Measurements from ENCODE around the gene APOBEC3H.

The APOBEC3H gene

DNA sequence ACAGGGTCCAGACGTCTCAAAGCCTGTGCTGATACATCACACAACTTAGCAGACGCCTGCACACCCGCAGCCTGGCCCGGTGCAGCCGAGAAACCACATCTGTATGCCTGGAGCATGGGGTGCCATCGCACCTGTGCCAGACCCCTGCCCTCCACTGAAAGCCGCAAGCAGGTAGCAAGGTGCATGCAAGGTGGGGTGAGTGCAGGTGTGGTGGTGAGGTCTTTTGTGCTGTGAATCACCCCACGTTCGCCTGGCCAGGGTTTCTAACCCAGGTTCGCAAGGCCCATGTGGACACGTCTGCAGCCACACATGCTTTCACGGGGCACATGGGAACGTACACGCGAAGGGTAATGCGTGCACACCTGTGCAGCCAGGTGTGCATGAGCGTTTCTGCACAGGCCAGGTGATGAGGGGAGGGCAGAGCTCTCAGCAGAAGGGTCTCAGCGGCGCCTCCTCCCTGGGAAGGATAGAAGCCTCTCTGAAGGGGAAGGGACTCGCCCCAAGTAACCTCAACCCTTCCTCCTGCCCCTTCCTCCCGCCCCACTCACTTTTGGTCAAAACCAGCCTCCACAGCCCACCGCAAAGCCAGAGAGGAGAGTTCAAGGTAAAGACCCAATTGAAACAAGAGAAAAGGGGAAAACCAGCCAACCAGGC lies 36.0 kb downstream of the APOBEC3H start:
- in situ Hi-C loops (cut with HindIII; ENCODE audit: low sequenced_read_pairs): no loop called here

DNA sequence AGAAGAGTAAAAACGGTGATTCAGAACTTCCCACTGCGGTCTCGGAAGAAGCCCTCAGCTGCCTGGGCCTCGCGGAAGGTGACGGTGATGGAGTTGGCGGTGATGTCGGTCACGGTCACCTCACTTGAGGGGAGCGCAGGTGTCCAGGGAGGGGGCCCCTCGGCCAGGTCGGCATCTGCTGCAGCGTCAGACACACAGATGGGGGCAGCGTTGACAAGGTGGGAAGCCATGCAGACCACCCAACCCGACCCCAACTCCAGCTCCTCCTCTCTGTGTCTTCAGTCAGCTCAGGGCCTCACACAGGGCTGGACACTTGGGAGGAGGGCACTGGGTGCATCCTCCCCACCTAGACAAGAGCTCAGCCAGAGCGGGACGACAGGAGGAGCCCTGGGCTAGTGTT lies 36.8 kb downstream of the APOBEC3H start:
- in situ Hi-C loops (cut with HindIII; ENCODE audit: low sequenced_read_pairs): no loop called here

DNA sequence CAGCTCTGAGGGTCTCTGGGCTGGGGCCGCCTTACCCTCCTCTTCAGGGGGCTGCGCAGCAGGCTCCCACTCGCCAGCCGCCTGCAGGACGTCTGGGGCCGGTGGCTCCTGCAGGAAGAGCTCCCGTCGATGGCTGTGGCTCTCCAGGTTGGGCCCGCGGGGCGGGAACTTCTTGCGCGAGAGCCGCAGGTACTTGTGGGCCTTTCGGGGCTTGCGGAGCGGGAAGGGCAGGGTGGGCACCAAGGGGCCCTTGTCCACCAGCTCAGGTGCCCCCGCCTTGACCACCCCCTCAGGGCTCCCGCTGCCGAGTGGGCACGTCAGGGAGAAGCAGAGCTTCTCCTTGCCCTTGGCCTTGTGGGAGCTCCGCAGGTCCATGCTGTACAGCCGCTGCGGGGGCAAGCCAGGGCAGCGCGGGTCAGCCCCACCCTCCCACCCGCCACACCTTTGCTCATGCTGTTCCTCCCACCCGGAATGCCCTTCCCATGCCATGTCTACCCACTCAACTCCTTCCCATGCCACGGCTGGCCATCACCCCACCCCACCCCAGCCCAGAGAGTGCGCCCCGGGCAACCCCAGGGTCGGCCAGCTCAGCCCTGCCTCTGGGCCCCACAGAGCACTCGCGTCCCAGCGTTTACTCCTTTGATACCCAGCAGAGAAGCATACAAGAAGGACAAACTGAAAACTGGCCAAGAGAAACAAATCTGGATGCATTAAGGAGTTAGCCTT lies 37.5 kb downstream of the APOBEC3H start:
- in situ Hi-C loops (cut with HindIII; ENCODE audit: low sequenced_read_pairs): no loop called here

DNA sequence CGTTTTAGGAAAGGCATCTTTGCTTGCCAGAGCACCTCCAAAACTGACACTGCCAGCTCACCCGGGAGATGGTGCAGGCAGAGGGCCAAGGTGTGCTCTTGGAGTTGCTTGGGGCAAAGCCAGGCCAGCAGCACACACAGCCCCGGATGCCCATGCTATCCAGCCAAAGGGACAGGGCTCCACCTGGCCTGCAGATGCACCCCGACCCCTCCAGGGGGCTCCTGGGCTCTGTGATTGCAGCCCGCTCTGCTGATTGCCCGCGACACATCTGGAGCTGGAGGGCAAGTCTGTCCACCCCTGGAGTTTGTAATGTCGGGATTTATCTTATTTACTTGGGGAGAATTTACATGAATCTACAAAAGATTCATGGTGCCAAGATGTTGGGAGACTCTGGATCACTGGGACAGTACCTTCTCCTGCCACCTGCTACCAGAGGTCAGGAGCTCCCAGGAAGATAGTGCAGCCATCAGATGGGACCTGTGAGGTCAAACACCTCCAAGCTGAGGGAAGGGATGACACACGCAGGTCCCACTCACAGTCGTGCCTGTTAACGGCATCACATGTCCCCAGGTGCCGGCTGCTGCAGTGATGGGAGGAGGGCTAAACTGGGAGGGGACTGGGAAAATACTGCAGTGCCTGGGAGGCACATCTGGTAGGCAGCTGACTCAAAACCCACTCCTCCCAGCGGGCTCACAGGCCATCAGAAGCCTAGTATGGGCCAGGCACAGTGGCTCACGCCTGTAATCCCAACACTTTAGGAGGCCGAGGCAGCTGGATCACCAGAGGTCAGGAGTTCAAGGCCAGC lies 38.2 kb downstream of the APOBEC3H start:
- in situ Hi-C loops (cut with HindIII; ENCODE audit: low sequenced_read_pairs): no loop called here

DNA sequence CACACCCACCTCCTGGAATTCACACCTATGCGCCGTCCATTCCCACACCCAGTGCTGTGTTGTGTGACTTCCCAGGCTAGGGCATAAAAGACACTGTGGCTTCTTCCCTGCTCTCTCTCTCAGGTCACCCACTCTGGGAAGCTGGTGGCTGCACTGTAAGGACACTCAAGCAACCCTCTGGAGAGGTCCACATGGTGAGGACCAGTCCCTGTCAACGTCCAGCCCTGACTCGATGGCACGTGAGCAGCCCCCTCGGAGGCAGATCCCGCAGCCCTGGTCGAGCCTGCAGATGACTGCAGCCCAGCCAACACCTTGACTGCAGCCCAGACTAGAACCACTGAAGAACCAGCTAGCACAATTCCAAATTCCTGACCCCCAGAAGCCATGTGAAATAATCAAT lies 39.3 kb downstream of the APOBEC3H start:
- in situ Hi-C loops (cut with HindIII; ENCODE audit: low sequenced_read_pairs): no loop called here

DNA sequence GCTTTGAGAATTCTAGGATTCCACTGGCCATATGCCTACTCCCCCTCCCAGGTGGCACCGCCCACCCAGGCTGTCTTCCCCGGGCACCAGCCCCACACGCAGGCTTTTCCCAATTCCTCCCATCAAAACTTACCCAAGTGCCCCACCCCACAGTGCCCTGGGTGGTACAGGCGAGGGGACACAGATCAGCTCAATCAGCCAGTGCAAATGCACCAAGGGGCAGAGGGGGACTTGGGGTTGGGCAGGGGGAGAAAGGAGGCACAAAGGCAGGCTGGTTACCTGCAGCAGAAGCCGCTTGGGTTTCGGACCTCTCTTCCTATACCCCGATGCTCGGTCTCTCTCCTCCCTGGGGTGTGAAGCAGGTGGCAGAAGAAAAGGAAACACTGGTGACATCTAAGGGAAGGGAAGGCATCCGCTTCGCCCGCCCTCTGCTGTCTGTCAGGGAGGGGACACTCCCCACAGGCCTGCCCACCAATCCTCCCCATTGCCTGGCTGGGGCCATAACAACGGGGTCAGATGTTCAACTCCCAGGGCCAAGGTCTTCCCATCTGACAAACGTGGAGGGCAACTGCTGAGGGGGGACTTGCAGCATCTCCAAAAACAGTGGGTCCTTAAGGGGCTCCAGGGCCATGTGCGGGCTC lies 41.4 kb downstream of the APOBEC3H start:
- in situ Hi-C loops (cut with HindIII; ENCODE audit: low sequenced_read_pairs): no loop called here

DNA sequence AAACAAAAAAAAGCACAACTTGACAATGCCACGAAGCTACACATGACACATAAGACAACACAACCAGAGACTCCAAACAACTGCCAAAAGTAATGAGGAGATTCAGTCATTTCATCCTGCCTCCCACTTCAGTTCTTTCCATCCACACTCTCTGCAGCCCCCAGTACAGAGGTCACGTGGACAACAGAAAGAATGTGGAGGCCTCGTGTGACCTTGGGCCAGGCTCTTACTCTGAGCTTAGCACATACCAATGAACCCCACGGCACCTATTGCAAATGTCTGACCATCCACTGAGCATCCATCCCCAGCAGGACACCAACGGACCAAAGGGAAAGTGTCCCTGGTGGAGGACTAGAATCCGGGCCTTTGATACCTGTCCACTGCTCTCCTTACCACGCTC lies 42.9 kb downstream of the APOBEC3H start:
- in situ Hi-C loops (cut with HindIII; ENCODE audit: low sequenced_read_pairs): no loop called here

DNA sequence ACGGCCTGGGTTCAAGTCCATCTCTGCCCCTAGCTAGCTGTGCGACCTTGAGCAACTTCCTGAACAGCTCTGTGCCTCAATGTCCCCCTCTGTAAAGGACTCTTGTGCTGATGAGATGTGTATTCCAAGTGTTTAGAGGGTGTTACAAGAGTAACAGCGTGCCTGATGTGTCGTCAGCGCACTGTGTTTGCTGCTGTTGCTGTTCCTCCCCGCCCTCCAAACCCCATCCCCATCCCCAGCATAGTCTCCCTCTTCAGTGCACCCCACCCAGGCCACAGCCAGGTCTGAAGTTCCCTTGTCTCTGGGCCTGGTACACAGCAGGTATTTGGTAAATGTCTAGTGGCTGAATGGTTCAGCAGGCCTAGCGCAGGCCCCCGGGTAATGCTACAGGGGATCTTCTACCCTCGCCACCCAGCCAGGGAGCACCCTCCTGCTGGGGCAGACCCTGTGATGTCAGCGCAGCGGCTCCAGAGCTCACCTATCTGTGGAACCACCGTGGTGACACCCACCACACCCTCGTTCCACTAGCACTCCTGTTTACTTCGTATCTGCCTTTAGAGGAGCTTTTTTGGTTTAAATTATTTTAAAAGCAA lies 45.1 kb downstream of the APOBEC3H start:
- in situ Hi-C loops (cut with HindIII; ENCODE audit: low sequenced_read_pairs): no loop called here

DNA sequence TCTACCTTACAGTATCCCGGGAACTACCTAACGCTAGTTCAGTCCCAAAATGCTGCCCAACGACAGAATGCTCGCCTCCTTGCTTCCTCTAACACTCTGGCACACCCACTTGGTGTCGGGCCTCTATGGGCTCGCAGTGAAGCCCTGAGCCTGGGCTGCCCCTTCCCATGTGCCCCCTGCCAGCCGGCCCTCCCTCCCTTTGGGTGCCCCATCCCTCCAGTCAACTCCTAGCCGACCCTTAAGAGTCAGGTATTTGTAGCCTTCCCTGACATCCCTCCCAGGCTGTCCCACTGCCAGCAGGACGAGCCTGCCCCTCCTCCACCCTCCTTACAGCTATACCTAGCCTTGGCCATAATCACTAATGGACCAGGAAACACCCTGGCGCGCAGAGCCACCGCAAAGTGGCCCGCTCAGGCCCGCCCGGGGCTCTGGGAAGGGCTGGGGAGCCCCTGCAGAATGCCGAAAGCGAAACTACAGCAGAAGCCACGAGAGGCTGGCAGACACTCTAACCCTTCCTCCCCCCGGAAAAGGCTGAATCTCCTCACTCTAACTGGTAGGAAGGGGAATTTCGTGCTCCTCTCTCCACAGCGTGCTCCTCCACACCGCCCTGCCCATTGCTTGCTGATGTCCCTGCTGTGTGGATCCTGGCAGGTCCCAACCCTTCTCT lies 47.2 kb downstream of the APOBEC3H start:
- in situ Hi-C loops (cut with HindIII; ENCODE audit: low sequenced_read_pairs): no loop called here

DNA sequence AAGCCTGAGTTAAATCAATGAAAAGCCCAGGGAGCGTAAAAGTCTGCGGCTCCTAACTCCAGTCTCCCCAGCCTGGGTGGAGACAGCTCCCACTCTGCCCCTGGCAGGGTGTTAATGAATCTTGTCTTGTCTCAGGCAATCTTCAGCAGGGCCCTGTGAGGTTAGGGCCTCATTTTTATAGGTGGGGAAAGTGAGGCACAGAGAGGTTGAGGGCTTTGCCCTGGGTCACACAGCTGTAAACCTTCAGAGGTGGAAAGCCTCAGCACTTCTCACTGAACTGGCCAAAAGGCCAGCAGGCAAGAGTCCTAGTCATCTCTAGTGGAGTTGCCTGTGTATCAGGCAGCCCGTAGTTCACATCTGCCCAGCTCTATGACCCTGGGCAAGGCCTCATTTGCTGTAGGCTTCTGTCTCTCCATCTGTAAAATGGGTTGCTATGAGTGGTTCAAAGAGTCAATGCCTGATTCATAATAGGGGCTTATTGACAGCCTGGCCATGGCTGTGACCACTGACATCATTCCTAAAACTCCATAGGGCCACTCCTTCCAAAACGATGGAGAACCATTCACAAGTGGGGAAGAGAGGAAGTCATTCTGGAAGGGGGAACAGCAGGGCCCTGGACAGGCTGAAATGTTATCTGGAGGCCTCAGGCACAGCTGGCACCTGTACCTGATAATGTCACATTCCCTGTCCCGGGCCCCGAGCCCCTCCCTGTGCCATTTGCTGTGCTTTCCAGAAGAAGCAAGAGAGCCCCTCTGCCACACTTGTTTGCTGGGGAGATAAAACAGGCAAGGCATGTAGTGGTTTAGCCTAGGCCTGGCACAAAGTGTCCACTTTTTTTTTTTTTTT lies 49.4 kb downstream of the APOBEC3H start:
- in situ Hi-C loops (cut with HindIII; ENCODE audit: low sequenced_read_pairs): no loop called here

DNA sequence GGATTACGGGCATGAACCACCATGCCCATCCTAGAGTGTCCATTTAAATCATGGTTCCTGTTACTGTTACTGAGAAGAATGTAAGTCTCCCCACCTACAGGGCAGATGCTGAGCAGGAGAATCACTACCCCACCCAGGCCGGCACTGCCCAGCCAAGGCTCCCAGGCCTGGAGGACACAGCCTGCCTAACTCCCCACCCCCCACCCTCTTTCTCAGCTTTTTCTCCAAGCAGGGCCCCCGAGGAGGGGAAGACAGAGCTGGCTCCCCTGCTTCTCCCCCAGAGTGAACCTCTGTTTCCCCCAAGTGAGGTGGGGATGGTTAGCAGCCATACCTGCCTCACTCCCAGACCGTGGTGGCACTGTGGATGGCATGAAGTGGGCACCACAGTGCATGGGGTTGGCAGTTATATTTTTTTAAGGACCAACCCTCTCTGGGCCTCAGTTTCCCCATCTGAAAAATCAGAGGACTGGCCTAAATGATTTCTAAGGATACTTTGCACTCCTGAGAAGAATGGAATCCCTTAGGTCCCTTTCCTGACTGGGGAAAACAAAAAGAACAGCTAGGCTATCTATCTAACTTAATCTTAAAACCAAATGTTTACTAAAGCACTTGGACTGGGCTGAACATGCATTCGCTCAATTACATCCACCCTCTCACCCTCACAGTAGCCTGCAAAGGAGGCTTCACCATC lies 50.4 kb downstream of the APOBEC3H start:
- in situ Hi-C loops (cut with HindIII; ENCODE audit: low sequenced_read_pairs): no loop called here

DNA sequence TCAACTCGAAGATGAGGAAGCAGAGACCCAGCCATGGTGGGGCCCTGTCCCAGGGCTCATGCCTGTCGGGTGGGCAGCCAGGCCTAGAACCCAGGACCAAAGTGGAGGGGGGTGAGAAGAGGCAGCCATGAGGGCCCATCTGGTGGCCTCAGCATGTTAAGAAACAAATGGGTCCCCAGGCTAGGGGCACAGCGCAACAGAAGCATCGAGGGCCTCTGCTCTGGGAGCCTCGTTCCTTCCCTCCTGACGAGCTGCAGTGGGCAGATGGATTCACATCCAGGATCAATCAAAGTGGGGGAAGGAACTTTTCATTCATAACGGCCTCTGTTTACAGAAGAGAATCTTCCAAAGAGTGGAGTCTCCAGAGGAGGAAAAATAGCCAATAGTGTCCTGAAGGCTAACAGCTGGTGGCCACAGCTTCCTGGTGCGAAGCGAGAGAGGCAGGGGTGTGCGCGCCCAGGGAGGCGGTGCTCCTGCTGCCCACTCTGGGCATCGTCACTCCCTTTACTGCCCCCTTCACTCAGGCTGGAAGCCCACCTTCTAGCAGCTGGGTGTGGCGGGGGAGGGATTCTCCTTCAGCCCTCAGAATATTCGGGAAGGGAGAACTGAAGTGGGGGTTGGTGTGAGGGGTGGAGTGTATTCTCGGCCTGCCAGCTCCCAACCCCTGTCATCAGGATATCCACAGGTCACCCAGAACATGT lies 51.1 kb downstream of the APOBEC3H start:
- in situ Hi-C loops (cut with HindIII; ENCODE audit: low sequenced_read_pairs): no loop called here

DNA sequence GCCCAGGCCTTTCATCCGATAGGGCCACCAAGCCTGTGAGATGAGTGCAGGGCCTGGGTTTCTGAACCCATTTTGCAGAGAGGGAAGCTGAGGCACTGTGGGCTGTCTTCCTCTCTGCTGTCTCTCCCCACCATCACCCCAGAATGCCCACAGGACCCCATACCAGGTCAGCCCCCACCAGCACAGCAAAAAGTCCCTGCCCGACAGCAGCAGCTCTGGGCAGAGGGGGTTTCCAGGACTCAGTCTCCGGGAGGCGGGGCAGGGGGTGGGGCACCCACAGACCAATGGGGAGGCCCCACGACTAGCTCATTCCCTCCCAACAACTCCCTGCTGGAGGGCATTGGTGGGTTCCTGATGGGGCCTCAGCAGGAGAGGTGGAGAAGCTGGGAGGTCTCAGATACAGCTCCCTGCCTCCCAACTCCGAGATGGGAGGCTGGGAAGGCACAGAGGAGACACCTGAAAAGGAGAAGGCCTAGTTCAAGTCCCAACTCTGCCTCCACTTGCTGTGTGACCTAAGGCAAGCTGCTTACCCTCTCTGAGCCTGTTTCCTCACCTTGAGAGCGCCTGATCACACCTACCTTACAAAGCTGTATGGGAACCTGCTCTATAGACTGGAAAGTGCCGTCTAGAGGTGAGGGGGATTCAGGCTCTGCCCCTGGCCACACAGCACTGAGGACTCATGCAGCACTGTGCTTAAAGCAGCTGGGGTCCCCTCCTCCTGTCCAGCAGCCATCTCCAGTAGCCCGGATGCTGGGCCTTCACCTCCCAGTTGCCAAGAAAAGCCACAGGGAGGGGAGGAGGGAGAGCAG lies 51.9 kb downstream of the APOBEC3H start:
- in situ Hi-C loops (cut with HindIII; ENCODE audit: low sequenced_read_pairs): no loop called here

DNA sequence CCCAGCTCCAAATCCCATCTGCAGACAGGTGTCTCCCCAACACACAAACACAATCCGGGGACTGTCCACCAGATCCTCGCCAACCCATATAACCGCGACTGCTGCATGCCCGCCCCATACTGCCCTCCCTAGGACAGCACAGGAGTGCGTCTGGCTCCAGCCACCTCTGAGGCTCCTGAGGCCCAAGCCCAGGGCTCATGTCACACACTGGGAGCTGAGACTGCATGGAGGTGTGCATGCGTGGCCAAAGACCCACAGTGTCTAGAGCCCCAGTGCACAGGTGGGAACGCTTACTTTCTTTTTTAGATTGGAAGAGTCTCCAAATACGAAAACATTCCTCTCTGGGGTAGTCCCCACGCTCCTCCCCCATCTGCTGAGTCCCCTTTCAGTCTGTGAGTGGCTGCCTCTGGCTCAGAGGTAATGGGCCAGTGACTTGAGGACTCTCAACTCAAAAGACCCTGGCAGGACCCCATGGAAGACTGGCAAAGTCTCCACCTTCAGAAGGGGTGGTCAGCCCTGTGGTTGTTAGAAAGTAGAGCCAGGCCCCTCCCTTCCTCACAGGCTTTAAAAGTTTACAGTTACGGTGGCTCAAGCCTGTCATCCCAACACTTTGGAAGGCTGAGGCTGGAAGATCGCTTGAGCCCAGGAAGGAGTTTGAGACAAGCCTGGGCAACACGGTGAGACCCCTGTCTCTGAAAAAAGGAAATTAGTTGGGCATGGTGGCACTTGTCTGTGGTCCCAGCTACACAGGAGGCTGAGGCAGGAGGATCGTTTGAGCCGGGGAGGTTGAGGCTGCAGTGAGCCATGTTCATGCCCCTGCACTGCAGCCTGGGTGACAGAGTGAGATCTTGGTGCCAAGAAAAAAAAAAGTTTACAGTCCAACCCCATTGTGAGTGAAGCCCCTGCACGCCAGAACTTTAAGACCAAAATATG lies 53.1 kb downstream of the APOBEC3H start:
- in situ Hi-C loops (cut with HindIII; ENCODE audit: low sequenced_read_pairs): no loop called here

DNA sequence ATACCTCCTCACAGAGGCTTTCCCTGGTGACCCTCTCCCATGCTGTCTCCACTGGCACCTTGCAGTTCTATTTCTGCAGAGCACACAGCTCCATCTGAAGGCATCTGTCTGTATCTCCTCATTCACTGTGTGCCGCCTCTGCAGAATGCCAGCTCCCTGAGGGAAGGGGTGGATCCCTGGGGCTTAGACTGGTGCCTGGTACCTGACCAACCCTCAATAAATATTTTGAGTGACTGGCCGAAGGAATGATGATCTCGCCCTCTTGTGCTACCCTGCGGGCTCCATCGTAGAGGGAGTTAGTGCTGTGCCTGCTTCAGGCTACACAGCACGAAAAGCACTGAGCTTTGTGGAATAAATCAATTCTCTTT lies 53.8 kb downstream of the APOBEC3H start:
- in situ Hi-C loops (cut with HindIII; ENCODE audit: low sequenced_read_pairs): no loop called here

DNA sequence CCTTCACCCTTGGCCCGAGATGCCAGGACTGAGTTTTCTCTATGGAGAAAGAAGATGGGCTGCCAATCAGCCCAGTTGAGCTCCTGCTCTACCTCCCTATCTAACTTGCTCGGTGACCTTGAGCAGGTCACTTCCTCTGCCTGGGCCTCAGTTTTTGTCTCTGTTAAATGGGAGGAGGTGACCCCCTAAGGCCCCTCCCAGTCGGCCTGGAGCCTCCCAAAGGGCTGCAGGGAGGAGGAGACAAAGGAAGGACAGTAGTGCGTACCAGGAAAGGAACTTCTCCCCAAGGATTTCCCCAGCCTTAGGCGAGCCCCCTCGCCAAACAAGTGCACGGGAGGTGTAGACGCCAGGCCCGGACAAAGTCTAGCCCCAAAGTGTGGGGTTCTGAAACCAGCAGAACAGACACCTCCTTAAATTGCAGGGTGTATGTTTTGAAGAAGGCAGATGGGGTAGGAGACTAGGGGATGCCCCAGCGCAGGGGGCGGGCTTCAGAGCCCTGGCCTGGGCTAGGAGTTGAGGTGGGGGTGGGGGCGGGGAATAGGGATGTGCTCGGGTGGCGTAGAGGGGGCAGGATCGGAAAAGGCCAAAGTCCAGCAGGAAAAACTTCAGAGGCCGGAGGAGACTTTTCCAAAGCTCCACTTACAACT lies 54.4 kb downstream of the APOBEC3H start:
- in situ Hi-C loops (cut with HindIII; ENCODE audit: low sequenced_read_pairs): no loop called here

Measured in endothelial cell of hepatic sinusoid (primary cell).